Esophagus squamous epithelium (tissue), 5 donors: ENCODE measurements around the gene DMAP1. TPM values are rescaled to one million over a fixed set of nuclear protein-coding genes. Genes with fewer than 3 reads are reported as not detected.

Source experiments
- DNase-seq: peaks from one replicate; lab custom pipeline; 2025; lab: John Stamatoyannopoulos, UW
- H3K27ac ChIP-seq, 4 donors: fragments of 200-600 bp; sonication (generic); one replicate each; pipeline ENCODE4 v1.5.1; 2016 to 2019; ENCODE audit warnings: mild to moderate bottlenecking in 1 of 4
- H3K27me3 ChIP-seq, 4 donors: fragments of 200-600 bp; sonication (generic); 1 replicate in 3 of 4; 2 replicates in 1 of 4; pipeline versions ENCODE4 v1.5.1 to v1.6.0; 2017 to 2021; ENCODE audit warnings: antibody characterized with exemption in 1 of 4
- H3K36me3 ChIP-seq, 3 donors: fragments of 200-600 bp; sonication (generic); one replicate each; pipeline ENCODE4 v1.5.1; 2016 to 2019
- H3K4me1 ChIP-seq, 3 donors: fragments of 200-600 bp; sonication (generic); one replicate each; pipeline ENCODE4 v1.5.1; 2017 to 2019
- H3K4me3 ChIP-seq, 4 donors: fragments of 200-600 bp; sonication (generic); 1 replicate in 3 of 4; 2 replicates in 1 of 4; pipeline ENCODE4 v1.5.1; 2016 to 2019; ENCODE audit warnings: mild to moderate bottlenecking in 2 of 4, moderate library complexity in 1 of 4
- H3K9me3 ChIP-seq, 3 donors: fragments of 200-600 bp; sonication (generic); one replicate each; pipeline ENCODE4 v1.5.1; 2016 to 2019
- POLR2A ChIP-seq, 4 donors: fragments of 450-650 bp; IDR thresholded peaks; one replicate each; pipeline ENCODE4 v1.6.1; 2017; ENCODE audit warnings: antibody characterized with exemption in 4 of 4, mild to moderate bottlenecking in 4 of 4, moderate library complexity in 3 of 4
- WGBS, 2 donors: methylation state at CpG; one replicate each; pipeline ENCODE4 v1.1.5; 2018; 5-methylcytosine and 5-hydroxymethylcytosine counted together
- intact Hi-C: fragments of 100-400 bp; cut with DNase I; formaldehyde crosslinking; loops from one replicate; pipeline ENCODE4 v1.15.0; 2022
- total RNA-seq, 4 donors: library from RNA; depleted of rRNA; stranded (reverse); fragments of >200 nt; gene quantifications; one replicate each; pipeline ENCODE4 v1.1.0, GENCODE V29; 2016
- TF ChIP-seq, protein P1 (sequence below), 6 experiments: fragments of 450-650 bp in 4 of 6; fragments of 200-600 bp in 2 of 6; sonication (generic) in 2 of 6; IDR thresholded peaks; one replicate each; pipeline ENCODE4 v1.5.1; 2016 to 2019; ENCODE audit warnings: antibody characterized with exemption in 6 of 6, mild to moderate bottlenecking in 4 of 6, moderate library complexity in 4 of 6
- donor health status: DM: yes; HTN: yes; CAD: no.

Gene DMAP1
- total RNA-seq, 4 donors from 2014 or later: 19.2 to 45.2 (median 22.0) TPM

DNA sequence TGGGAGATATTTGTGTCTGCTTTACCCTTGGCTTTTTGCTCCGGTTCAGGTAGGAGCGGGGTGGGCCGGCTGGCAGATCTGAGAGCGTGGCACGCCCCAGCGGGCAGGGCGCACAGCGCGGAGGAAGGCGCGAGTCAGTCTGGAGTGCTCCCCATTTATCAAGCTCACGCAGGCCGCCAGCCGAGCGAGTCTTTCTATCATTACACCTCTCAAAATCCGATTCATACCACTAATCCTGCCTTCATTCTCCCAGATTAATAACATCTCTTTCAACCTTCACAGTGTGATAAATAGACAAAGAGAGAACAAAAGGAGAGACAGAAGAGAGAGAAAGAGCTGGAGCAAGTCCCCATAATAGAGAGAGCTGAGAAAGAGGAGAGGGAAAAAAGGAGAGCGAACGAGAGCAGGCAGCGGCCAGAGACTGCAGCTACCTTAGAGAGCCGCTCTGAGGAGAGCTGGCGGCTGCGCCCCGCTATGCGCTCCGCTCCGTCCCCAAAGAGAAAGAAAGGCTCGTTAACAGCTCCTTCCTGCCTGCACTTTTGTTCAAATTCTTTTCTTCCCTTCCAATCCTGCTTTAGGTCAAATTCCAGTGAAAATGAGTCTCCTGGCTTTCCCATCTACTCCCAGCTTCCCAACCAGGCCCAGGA, 48.0 kb downstream of the DMAP1 start:
- intact Hi-C loops: no loop called here
- H3K4me3 ChIP-seq: peak overlapping the region in 2 of 4 donors; percentile 8 to 25
- H3K4me1 ChIP-seq: peaks cover 10 to 32% (median 12%) of the 10 kb centered on the region in 3 donors
- H3K36me3 ChIP-seq: peaks cover 0 to 6% (median 0%) of the 10 kb centered on the region in 3 donors
- peak overlapping the region; percentile 9 to 71 (median 59) for H3K27ac ChIP-seq
- H3K27me3 ChIP-seq: no peaks in the 10 kb centered on the region
- WGBS, 2 donors: 56 to 66% methylated on average over 26 to 27 of the region's 27 CpGs
- no peak for TF ChIP-seq POLR2A (IDR thresholded peaks at IDR 0.05)
- TF ChIP-seq, protein P1, sequence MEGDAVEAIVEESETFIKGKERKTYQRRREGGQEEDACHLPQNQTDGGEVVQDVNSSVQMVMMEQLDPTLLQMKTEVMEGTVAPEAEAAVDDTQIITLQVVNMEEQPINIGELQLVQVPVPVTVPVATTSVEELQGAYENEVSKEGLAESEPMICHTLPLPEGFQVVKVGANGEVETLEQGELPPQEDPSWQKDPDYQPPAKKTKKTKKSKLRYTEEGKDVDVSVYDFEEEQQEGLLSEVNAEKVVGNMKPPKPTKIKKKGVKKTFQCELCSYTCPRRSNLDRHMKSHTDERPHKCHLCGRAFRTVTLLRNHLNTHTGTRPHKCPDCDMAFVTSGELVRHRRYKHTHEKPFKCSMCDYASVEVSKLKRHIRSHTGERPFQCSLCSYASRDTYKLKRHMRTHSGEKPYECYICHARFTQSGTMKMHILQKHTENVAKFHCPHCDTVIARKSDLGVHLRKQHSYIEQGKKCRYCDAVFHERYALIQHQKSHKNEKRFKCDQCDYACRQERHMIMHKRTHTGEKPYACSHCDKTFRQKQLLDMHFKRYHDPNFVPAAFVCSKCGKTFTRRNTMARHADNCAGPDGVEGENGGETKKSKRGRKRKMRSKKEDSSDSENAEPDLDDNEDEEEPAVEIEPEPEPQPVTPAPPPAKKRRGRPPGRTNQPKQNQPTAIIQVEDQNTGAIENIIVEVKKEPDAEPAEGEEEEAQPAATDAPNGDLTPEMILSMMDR (IDR thresholded peaks at IDR 0.05): no peak
- DNase-seq: no peak
- no peaks in the 10 kb centered on the region for H3K9me3 ChIP-seq

DNA sequence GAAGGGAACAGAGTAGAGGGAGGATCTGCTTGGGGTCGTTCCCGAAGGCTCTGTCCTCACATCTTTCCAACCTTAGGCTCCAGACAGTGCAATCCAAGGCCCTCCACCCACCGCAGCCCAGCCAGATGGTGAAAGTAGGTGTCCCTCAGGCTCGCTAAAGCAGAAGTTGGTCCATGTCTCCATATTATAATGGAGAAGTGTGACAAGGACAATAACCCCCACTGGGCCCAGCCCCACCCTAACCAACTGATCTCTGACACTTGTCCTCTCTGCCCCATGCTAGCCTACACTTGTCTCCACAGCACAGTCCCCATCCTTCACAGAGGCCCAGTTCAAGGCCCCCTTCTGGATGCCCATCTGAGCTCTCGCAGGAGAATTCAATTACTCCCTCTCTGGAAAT, 48.7 kb downstream of the DMAP1 start:
- DNase-seq: no peak

DNA sequence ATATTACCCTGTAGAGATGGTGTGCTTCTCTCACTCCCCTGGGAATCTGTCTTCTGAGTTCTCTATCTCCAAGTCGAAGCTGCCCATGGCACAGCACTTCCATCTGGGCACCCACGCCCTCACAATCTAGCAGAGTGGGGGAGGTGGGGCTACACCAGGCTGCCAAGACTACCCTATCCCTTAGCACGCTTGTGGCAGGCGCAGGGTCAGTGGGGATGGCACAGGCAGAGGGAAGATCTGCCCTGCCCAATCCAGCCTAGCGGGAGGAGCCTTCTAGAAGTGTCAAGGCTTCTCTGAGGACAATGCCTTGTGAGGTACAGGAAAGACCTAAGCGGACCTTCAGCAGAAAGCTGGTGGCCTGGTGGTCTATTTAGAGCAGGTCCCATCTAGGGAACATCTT, 49.1 kb downstream of the DMAP1 start:
- no peak overlapping the region for H3K27ac ChIP-seq
- no peaks in the 10 kb centered on the region for H3K9me3 ChIP-seq
- H3K4me1 ChIP-seq: peaks cover 10 to 32% (median 12%) of the 10 kb centered on the region in 3 donors
- WGBS, 2 donors: 100% methylated on average over 1 of the region's 6 CpGs
- no peak for TF ChIP-seq POLR2A (IDR thresholded peaks at IDR 0.05)
- TF ChIP-seq, protein P1 (IDR thresholded peaks at IDR 0.05): no peak
- intact Hi-C loops: no loop called here
- no peak for DNase-seq
- H3K27me3 ChIP-seq: no peaks in the 10 kb centered on the region
- no peaks in the 10 kb centered on the region for H3K36me3 ChIP-seq
- H3K4me3 ChIP-seq: no peak overlapping the region

More for the DNA sequence above, 48.7 kb downstream of the DMAP1 start:
- no peak overlapping the region for H3K4me3 ChIP-seq
- 43 to 69% methylated on average over 3 to 5 of the region's 5 CpGs for WGBS, 2 donors
- no peaks in the 10 kb centered on the region for H3K36me3 ChIP-seq
- TF ChIP-seq, protein P1 (IDR thresholded peaks at IDR 0.05): no peak
- TF ChIP-seq POLR2A (IDR thresholded peaks at IDR 0.05): no peak
- H3K27ac ChIP-seq: peak overlapping the region in 2 of 4 donors; percentile 64 to 71
- no peaks in the 10 kb centered on the region for H3K27me3 ChIP-seq
- H3K4me1 ChIP-seq: peaks cover 10 to 32% (median 12%) of the 10 kb centered on the region in 3 donors
- no peaks in the 10 kb centered on the region for H3K9me3 ChIP-seq
- intact Hi-C loops: no loop called here

DNA sequence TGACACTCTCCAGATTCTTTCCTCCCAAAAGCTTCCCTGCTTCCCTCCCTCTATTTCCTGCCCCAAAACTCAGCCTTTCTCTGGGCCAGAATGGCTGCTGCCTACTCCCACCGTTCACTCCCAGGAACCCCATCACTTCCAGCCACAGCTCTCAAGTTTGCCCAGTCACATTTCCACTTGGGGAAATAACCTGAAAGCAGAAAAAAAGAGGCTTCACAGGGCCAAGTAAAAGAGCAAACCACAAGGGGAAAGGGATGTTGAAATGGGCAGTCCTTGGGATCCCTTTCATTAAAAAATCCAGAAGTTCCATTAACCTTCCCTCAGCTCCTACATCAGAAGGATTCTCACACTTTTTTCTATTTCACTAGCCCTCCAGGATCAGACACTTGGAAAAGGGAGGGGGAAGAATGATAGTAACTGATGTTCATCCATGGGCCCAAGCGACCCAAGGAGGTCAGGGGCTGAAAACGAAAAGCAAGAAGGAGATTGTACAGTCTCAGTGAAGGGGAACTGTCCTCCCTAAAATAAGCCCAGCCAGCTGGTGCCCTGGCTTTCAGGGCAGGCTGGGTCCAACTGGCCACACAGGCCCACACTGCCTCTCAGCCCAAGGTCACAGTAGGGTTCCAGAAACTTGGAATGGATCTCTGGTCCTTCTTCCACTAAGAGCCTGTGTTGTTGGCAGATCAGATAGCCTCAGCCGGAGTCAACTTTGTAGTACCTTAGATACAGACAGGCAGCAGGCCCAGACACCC, 49.7 kb downstream of the DMAP1 start:
- no peaks in the 10 kb centered on the region for H3K9me3 ChIP-seq
- no peaks in the 10 kb centered on the region for H3K27me3 ChIP-seq
- 85 to 92% methylated on average over 3 to 4 of the region's 4 CpGs for WGBS, 2 donors
- peaks cover 10 to 32% (median 12%) of the 10 kb centered on the region in 3 donors for H3K4me1 ChIP-seq
- DNase-seq: no peak
- H3K27ac ChIP-seq: no peak overlapping the region
- no peaks in the 10 kb centered on the region for H3K36me3 ChIP-seq
- no peak overlapping the region for H3K4me3 ChIP-seq
- intact Hi-C loops: no loop called here
- TF ChIP-seq, protein P1 (IDR thresholded peaks at IDR 0.05): no peak
- no peak for TF ChIP-seq POLR2A (IDR thresholded peaks at IDR 0.05)
